MM.1S (cell line): ENCODE results near the gene KEAP1.

Experiments
- DNase-seq: peaks from one replicate; pipeline ENCODE4 v3.0.0-alpha.2; 2015
- H2AFZ ChIP-seq: fragments of 300-600 bp; sonication (generic); 2 replicates; pipeline ENCODE4 v1.6.0; 2016; ENCODE audit warnings: antibody characterized with exemption, low read length
- H3F3A ChIP-seq: fragments of 300-600 bp; sonication (generic); 2 replicates; pipeline ENCODE4 v1.6.1; 2016; ENCODE audit warnings: mild to moderate bottlenecking, antibody characterized with exemption, low read length, moderate library complexity, mixed read lengths; ENCODE audit not compliant: insufficient read depth
- H3K27ac ChIP-seq: fragments of 300-600 bp; sonication (generic); 2 replicates; pipeline ENCODE4 v1.5.1; 2016; ENCODE audit warnings: mild to moderate bottlenecking, low read length
- H3K27me3 ChIP-seq: fragments of 300-600 bp; sonication (generic); replicated peaks from 2 replicates; pipeline ENCODE4 v1.6.0; 2016; ENCODE audit warnings: low read length; ENCODE audit not compliant: insufficient read depth
- H3K36me3 ChIP-seq: fragments of 300-600 bp; sonication (generic); replicated peaks from 2 replicates; pipeline ENCODE4 v1.6.1; 2016; ENCODE audit warnings: mild to moderate bottlenecking, low read length, mixed read lengths; ENCODE audit not compliant: insufficient read depth
- H3K4me1 ChIP-seq: fragments of 300-600 bp; sonication (generic); 2 replicates; pipeline ENCODE4 v1.6.1; 2016; ENCODE audit warnings: low read length, mixed read lengths
- H3K4me2 ChIP-seq: fragments of 300-600 bp; sonication (generic); 2 replicates; pipeline ENCODE4 v1.6.0; 2016; ENCODE audit warnings: low read depth, low read length
- H3K4me3 ChIP-seq: fragments of 300-600 bp; sonication (generic); 2 replicates; pipeline ENCODE4 v1.5.1; 2016; ENCODE audit warnings: low read length, mixed read lengths
- H3K79me2 ChIP-seq: fragments of 300-600 bp; sonication (generic); 2 replicates; pipeline ENCODE4 v1.6.1; 2016; ENCODE audit warnings: mixed run types, low read length, mixed read lengths
- H3K9ac ChIP-seq: fragments of 300-600 bp; sonication (generic); 2 replicates; pipeline ENCODE4 v1.6.1; 2016; ENCODE audit warnings: low read length, mixed read lengths
- H3K9me2 ChIP-seq: fragments of 300-600 bp; sonication (generic); replicated peaks from 2 replicates; pipeline ENCODE4 v1.6.1; 2016; ENCODE audit warnings: mild to moderate bottlenecking, low read length, mixed read lengths; ENCODE audit not compliant: insufficient read depth
- H3K9me3 ChIP-seq: fragments of 300-600 bp; sonication (generic); replicated peaks from 2 replicates; pipeline ENCODE4 v1.6.1; 2016; ENCODE audit warnings: mild to moderate bottlenecking, low read length, mixed read lengths; ENCODE audit not compliant: insufficient read depth
- H4K20me1 ChIP-seq: fragments of 300-600 bp; sonication (generic); 2 replicates; pipeline ENCODE4 v1.6.1; 2016; ENCODE audit warnings: mild to moderate bottlenecking, low read length, moderate library complexity, mixed read lengths; ENCODE audit not compliant: insufficient read depth
- EZH2 ChIP-seq: fragments of 300-600 bp; sonication (generic); optimal IDR thresholded peaks from 2 replicates; pipeline ENCODE3; 2017; ENCODE audit warnings: low read depth, mild to moderate bottlenecking, antibody characterized with exemption, low read length, mixed read lengths
- EZH2phosphoT487 ChIP-seq: fragments of 300-600 bp; sonication (generic); IDR thresholded peaks from 2 replicates; pipeline ENCODE4 v1.6.1; 2018; ENCODE audit warnings: antibody characterized with exemption, low read length
- TF ChIP-seq, protein P1 (sequence below): fragments of 300-600 bp; sonication (generic); IDR thresholded peaks from 2 replicates; pipeline ENCODE4 v1.5.1; 2016; ENCODE audit warnings: antibody characterized with exemption, low read length, mixed read lengths

The KEAP1 gene

DNA sequence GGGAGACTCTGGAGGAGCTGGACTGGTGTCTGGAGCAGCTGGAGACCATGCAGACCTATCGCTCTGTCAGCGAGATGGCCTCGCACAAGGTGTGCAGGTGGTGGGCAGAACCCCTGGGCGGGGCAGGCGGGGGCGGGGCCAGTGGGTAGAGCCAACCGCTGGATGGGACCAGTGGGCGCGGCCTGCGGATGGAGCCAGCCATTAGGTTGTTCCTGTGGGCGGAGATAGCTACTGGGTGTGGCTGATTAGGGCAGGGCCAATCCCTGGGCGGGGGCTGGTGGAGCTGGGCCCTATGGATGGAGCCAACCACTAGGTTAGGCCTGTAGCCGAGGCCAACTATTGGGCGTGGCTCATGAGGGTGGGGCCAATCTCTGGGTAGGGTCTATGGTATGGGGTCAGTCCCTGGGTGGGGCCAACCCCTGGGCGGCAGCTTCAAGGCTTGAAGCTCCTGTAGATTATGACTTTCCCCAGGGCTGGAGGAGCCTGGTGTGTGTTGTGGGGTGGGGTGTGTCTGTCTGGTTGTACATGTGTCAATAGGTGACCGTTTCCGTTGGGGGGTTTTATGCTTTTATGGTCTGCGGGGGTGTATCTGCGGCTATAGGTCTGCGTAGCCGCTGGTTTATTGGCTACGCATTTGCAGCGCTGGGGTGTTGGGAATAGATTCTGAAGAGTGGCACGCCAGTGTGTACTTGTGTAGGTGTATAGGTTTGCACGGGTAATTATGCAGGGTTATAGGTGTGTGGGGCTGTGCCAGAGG, 52.1 kb downstream of the KEAP1 start:
- no peaks in the 10 kb centered on the region for H3K36me3 ChIP-seq
- H3K4me1 ChIP-seq: no peaks in the 10 kb centered on the region
- no peaks in the 10 kb centered on the region for H3K27me3 ChIP-seq
- no peaks in the 10 kb centered on the region for H3K9me2 ChIP-seq
- no peaks in the 10 kb centered on the region for H3F3A ChIP-seq
- no peaks in the 10 kb centered on the region for H3K79me2 ChIP-seq
- no peak for DNase-seq
- TF ChIP-seq EZH2phosphoT487 (no peak), EZH2 (no peak)
- TF ChIP-seq, protein P1, sequence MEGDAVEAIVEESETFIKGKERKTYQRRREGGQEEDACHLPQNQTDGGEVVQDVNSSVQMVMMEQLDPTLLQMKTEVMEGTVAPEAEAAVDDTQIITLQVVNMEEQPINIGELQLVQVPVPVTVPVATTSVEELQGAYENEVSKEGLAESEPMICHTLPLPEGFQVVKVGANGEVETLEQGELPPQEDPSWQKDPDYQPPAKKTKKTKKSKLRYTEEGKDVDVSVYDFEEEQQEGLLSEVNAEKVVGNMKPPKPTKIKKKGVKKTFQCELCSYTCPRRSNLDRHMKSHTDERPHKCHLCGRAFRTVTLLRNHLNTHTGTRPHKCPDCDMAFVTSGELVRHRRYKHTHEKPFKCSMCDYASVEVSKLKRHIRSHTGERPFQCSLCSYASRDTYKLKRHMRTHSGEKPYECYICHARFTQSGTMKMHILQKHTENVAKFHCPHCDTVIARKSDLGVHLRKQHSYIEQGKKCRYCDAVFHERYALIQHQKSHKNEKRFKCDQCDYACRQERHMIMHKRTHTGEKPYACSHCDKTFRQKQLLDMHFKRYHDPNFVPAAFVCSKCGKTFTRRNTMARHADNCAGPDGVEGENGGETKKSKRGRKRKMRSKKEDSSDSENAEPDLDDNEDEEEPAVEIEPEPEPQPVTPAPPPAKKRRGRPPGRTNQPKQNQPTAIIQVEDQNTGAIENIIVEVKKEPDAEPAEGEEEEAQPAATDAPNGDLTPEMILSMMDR: no peak
- no peak overlapping the region for H3K9ac ChIP-seq
- no peaks in the 10 kb centered on the region for H4K20me1 ChIP-seq
- H3K4me3 ChIP-seq: no peak overlapping the region
- no peak overlapping the region for H3K4me2 ChIP-seq
- H2AFZ ChIP-seq: no peak overlapping the region
- H3K9me3 ChIP-seq: no peaks in the 10 kb centered on the region
- H3K27ac ChIP-seq: no peak overlapping the region

DNA sequence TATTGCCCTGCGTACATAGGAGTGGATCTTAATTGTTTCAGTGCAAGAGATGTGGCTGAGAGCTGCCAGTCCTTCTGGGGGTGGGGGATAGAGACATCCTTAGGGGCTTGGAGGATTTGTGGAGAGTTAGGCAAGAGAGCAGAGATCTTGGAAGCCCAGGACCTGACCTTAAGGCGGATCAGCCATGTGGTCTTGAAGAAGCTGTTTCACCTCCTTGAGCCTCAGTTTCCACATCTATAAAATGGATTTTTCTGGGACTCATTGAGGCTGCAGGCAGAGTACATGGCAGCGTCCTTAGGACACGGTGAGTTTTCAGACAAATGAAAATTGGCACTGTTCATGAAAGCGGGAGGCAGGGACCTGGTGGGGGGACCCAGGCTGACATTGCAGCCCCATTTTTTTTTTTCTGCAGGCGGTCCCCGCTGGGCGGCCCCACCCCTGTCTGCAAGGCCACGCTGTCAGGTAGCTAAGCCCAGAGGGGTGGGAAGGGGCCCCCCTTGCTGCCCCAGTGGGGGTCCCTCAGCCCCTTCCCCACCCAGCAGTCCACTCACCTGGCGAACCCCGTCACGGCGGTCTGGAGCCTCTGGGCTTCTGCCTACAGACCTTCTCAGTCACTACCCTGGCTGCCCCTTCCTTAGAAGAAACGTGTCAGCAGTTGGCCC, 52.8 kb downstream of the KEAP1 start:
- Histone ChIP-seq H3K9ac (no peak overlapping the region), H3K4me1 (no peaks in the 10 kb centered on the region), H3K27me3 (no peaks in the 10 kb centered on the region), H3K79me2 (no peaks in the 10 kb centered on the region), H3K36me3 (no peaks in the 10 kb centered on the region), H3K27ac (no peak overlapping the region), H3K4me3 (no peak overlapping the region), H3F3A (no peaks in the 10 kb centered on the region), H2AFZ (no peak overlapping the region), H3K9me2 (no peaks in the 10 kb centered on the region), H3K4me2 (no peak overlapping the region), H3K9me3 (no peaks in the 10 kb centered on the region), H4K20me1 (no peaks in the 10 kb centered on the region)
- no peak for TF ChIP-seq EZH2phosphoT487
- TF ChIP-seq EZH2: no peak
- TF ChIP-seq, protein P1: no peak
- DNase-seq: no peak

DNA sequence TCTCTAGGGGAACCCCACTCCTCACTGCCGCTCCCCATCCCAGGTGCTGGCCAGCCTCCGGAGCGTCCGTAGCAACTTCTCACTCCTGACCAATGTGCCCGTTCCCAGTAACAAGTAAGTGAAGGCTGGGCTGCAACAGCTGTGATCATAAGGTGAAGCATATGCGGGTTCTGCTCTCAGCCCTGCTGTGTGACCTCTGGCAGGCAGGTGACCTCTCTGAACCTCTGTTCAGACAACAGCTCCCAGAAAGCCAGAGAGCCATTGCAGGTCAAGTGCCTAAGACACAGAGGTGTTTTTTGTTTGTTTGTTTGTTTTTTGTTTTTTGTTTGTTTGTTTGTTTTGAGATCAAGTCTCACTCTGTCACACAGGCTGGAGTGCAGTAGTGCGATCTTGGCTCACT, 54.1 kb downstream of the KEAP1 start:
- no peak overlapping the region for H3K4me2 ChIP-seq
- TF ChIP-seq, protein P1: no peak
- TF ChIP-seq EZH2: no peak
- TF ChIP-seq EZH2phosphoT487: no peak
- H3K4me3 ChIP-seq: no peak overlapping the region

More for the DNA sequence above, 54.1 kb downstream of the KEAP1 start:
- Histone ChIP-seq H3K9me2 (no peaks in the 10 kb centered on the region), H3K27ac (no peak overlapping the region), H3K9ac (no peak overlapping the region), H4K20me1 (no peaks in the 10 kb centered on the region), H3F3A (no peaks in the 10 kb centered on the region), H3K79me2 (no peaks in the 10 kb centered on the region), H3K4me1 (no peaks in the 10 kb centered on the region), H3K36me3 (no peaks in the 10 kb centered on the region), H3K9me3 (no peaks in the 10 kb centered on the region), H3K27me3 (no peaks in the 10 kb centered on the region), H2AFZ (no peak overlapping the region)
- DNase-seq: no peak
